ENCODE measurements around the gene SLA2. TPM values are rescaled to one million over a fixed set of nuclear protein-coding genes. Genes with fewer than 3 reads are reported as not detected.
"Not testable (repeated sequence)": the region's sequence is repeated elsewhere in the genome, so short reads cannot be mapped to it uniquely, and the experiment has no call there.

Gene SLA2
- total and polyA plus RNA-seq, 2 of the 8 experiments (the other 6 are each of a cell fraction or from before 2014, with no cell fraction given) = 0.18 TPM; not detected in 1

GRCh38 chr20:36565520-36565919 is 80.5 kb downstream of the SLA2 start (continued):
- TF ChIP-seq, protein P1, sequence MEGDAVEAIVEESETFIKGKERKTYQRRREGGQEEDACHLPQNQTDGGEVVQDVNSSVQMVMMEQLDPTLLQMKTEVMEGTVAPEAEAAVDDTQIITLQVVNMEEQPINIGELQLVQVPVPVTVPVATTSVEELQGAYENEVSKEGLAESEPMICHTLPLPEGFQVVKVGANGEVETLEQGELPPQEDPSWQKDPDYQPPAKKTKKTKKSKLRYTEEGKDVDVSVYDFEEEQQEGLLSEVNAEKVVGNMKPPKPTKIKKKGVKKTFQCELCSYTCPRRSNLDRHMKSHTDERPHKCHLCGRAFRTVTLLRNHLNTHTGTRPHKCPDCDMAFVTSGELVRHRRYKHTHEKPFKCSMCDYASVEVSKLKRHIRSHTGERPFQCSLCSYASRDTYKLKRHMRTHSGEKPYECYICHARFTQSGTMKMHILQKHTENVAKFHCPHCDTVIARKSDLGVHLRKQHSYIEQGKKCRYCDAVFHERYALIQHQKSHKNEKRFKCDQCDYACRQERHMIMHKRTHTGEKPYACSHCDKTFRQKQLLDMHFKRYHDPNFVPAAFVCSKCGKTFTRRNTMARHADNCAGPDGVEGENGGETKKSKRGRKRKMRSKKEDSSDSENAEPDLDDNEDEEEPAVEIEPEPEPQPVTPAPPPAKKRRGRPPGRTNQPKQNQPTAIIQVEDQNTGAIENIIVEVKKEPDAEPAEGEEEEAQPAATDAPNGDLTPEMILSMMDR (IDR thresholded peaks at IDR 0.05; ENCODE audit: control extremely low read depth in 1 of 3, insufficient read depth in 1 of 3, low read depth in 1 of 3, low read length in 3 of 3) = no peak
- no peak for TF ChIP-seq SAP30 (IDR thresholded peaks at IDR 0.05; ENCODE audit: insufficient read depth, insufficient replicate concordance, low read length)

DNA sequence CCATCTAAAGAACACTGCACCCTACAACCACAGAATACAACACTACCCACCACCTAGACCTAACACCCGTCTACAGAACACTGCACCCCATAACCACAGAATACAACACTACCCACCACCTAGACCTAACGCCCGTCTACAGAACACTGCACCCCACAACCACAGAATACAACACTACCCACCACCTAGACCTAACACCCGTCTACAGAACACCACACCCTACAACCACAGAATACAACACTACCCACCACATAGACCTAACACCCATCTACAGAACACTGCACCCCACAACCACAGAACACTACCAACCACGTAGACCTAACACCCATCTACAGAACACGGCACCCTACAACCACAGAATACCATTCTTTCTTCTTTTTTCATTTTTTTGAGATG is 81.3 kb downstream of the SLA2 start:
- not testable (repeated sequence) for H3K79me1 ChIP-seq (ENCODE audit: low read depth, low read length); H3K27ac ChIP-seq (ENCODE audit: low read depth, low read length); H3K23ac ChIP-seq (ENCODE audit: insufficient read length); H3K36me3 ChIP-seq (ENCODE audit: control insufficient read depth in 2 of 4, insufficient read depth in 4 of 4, low read length in 3 of 4); FAIRE-seq; H2BK12ac ChIP-seq (ENCODE audit: low read depth, low read length); H3K27me3 ChIP-seq (replicated peaks in 1 of 4; ENCODE audit: control insufficient read depth in 3 of 4, extremely low read depth in 1 of 4, insufficient read depth in 3 of 4, low read length in 3 of 4); H2BK5ac ChIP-seq (ENCODE audit: low read depth, low read length); H4K91ac ChIP-seq (replicated peaks; ENCODE audit: insufficient read length, low read length); H3K9ac ChIP-seq (replicated peaks in 1 of 4; ENCODE audit: extremely low read depth in 1 of 4, low read depth in 3 of 4, low read length in 3 of 4); H3K4me3 ChIP-seq (ENCODE audit: extremely low read depth in 1 of 4, insufficient read depth in 2 of 4, low read depth in 3 of 4, low read length in 4 of 4); H4K20me1 ChIP-seq (replicated peaks in 1 of 2; ENCODE audit: control insufficient read depth in 1 of 2, insufficient read depth in 2 of 2, low read length in 2 of 2); H3K18ac ChIP-seq (ENCODE audit: extremely low read depth, low read length); H3K9me3 ChIP-seq (ENCODE audit: insufficient read depth in 2 of 2, low read depth in 1 of 2, low read length in 1 of 2); H3K23me2 ChIP-seq (ENCODE audit: low read depth, low read length); H3K14ac ChIP-seq (ENCODE audit: insufficient read length); DNase-seq (ENCODE audit: low read depth in 1 of 2, low spot score in 2 of 2); H3K4me2 ChIP-seq (ENCODE audit: insufficient read depth in 1 of 2, low read depth in 2 of 2, low read length in 2 of 2); H2BK120ac ChIP-seq (replicated peaks; ENCODE audit: low read depth, low read length); H2BK20ac ChIP-seq (ENCODE audit: low read length); H3K56ac ChIP-seq (replicated peaks; ENCODE audit: insufficient read length, low read depth, low read length); H2AK5ac ChIP-seq (ENCODE audit: low read depth, low read length); H3K4ac ChIP-seq (replicated peaks; ENCODE audit: insufficient read length, low read depth, low read length); H2BK15ac ChIP-seq (ENCODE audit: low read length); H4K8ac ChIP-seq (ENCODE audit: extremely low read depth, insufficient read depth, low read length); H4K5ac ChIP-seq (ENCODE audit: insufficient read length, low read depth, low read length); H2AFZ ChIP-seq (ENCODE audit: low read length)
- 88% methylated on average over 6 of the region's 6 CpGs; no CpG with 5 or more reads in 1 of the 2 experiments for WGBS, 2 experiments (ENCODE audit: extremely low coverage in 1 of 2, insufficient coverage in 1 of 2, insufficient read length in 1 of 2, insufficient replicate concordance in 2 of 2, low coverage in 1 of 2, low lambda C conversion rate in 2 of 2, missing lambda C conversion rate in 1 of 2)
- Histone ChIP-seq H3K4me1 (replicated peaks in 1 of 4; ENCODE audit: control insufficient read depth in 3 of 4, insufficient read depth in 4 of 4, low read length in 3 of 4) (peaks cover 6 to 10% (median 8%) of the 10 kb centered on the region in 4 experiments), H3K79me2 (ENCODE audit: control insufficient read depth in 1 of 2, insufficient read depth in 2 of 2, low read length in 2 of 2) (peaks cover 6 to 19% of the 10 kb centered on the region in 2 experiments; a peak in 2 of 4 replicates)
- POLR2A ChIA-PET (ENCODE audit: partially characterized antibody) = interaction anchor here (17.6 kb wide), 1 partner anchor 29 kb away, joined by 388 read pairs; the partner anchor contains the start of gene RAB5IF
- CTCF ChIA-PET (ENCODE audit: partially characterized antibody) = interaction anchor here (1.1 to 18.0 kb wide), 2 partner anchors 25 to 40 kb away, joined by 4 to 202 read pairs; partner anchors contain the start of gene RAB5IF
